Esophagus (tissue), 2 donors: ENCODE data around the gene NFKBIA. TPM values are rescaled to one million over a fixed set of nuclear protein-coding genes. Genes with fewer than 3 reads are reported as not detected.

Source experiments
- polyA plus RNA-seq, 2 donors: library from polyadenylated mRNA; stranded (reverse); fragments of 200-250 nt; gene quantifications; one replicate each; pipeline ENCODE4 v1.2.3, GENCODE V29; 2013
- donor health status: healthy with polysubstance abuse.
- donor health status: Bipolar disorder and iron deficiency.

Gene NFKBIA
- polyA plus RNA-seq, 2 donors: 121 to 206 TPM

Other genes with a start within 250 kb of the NFKBIA start
- 100 to 1,000 TPM in 1 of 2 donors, 10 to 100 TPM in 1; 92.3 to 156 TPM for gene PSMA6, start 112.4 kb downstream of the NFKBIA start, polyA plus RNA-seq
- gene INSM2, start 129.4 kb upstream of the NFKBIA start, polyA plus RNA-seq: not detected